Adrenal gland (tissue), 12 donors: Measurements from ENCODE around the gene PPFIA1. TPM values are rescaled to one million over a fixed set of nuclear protein-coding genes. Genes with fewer than 3 reads are reported as not detected.

Experiments used
- DNase-seq, 7 donors: peaks; one replicate each; pipeline ENCODE4 v3.0.0-alpha.2; 2019 to 2020
- H3K27ac ChIP-seq, 5 donors: fragments of 200-600 bp; sonication (generic) in 4 of 5; 1 replicate in 3 of 5; 2 replicates in 2 of 5; pipeline versions ENCODE4 v1.5.1 to v1.8.0; 2016 to 2020; ENCODE audit warnings: mild to moderate bottlenecking in 1 of 5
- H3K27me3 ChIP-seq: fragments of 200-600 bp; 2 replicates; pipeline ENCODE4 v1.8.0; 2021
- H3K36me3 ChIP-seq, 2 donors: fragments of 200-600 bp; replicated peaks in 1 of 2; 1 replicate in 1 of 2; 2 replicates in 1 of 2; pipeline versions ENCODE4 v1.5.1 to v1.8.0; 2018 to 2022
- H3K4me1 ChIP-seq, 2 donors: fragments of 200-600 bp; replicated peaks in 1 of 2; 1 replicate in 1 of 2; 2 replicates in 1 of 2; pipeline versions ENCODE4 v1.5.1 to v1.8.0; 2018 to 2021
- H3K4me3 ChIP-seq, 4 donors: fragments of 200-600 bp; sonication (generic) in 3 of 4; one replicate each; pipeline ENCODE4 v1.5.1; 2016 to 2018
- H3K9me3 ChIP-seq, 3 donors: fragments of 200-600 bp; sonication (generic) in 1 of 3; replicated peaks in 1 of 3; 1 replicate in 2 of 3; 2 replicates in 1 of 3; pipeline versions ENCODE4 v1.5.1 to v1.8.0; 2016 to 2021
- CTCF ChIP-seq, 6 experiments: fragments of 450-650 bp in 4 of 6; fragments of 200-600 bp in 2 of 6; sonication (generic) in 1 of 6; IDR thresholded peaks; 1 replicate in 5 of 6; 2 replicates in 1 of 6; pipeline versions ENCODE4 v1.5.1 to v1.8.0; 2016 to 2021; ENCODE audit warnings: antibody characterized with exemption in 6 of 6, mild to moderate bottlenecking in 2 of 6, moderate library complexity in 1 of 6
- POLR2A ChIP-seq, 2 donors: fragments of 450-650 bp; IDR thresholded peaks; one replicate each; pipeline ENCODE4 v1.6.1; 2017; ENCODE audit warnings: antibody characterized with exemption in 2 of 2, mild to moderate bottlenecking in 2 of 2, moderate library complexity in 1 of 2
- WGBS, 4 donors: extraction: QIAGEN DNeasy Blood & Tissue Kit in 2 of 4; methylation state at CpG; one replicate each; pipeline versions ENCODE4 v1.1.5 to v1.1.7; 2013 to 2017; 5-methylcytosine and 5-hydroxymethylcytosine counted together
- intact Hi-C, 2 donors: fragments of 100-400 bp; cut with DNase I; formaldehyde crosslinking; loops; one replicate each; pipeline versions ENCODE4 v1.14.1 to v1.15.0; 2022 to 2023
- polyA plus RNA-seq, 3 donors: library from polyadenylated mRNA; stranded (reverse); fragments of 200-250 nt in 2 of 3; fragments of 350-450 nt in 1 of 3; fragmentation: Illumina TruSeq in 1 of 3; extraction: RNeasy Lipid Tissue Mini Kit (QIAGEN cat#74804) in 1 of 3; gene quantifications; one replicate each; pipeline ENCODE4 v1.2.3, GENCODE V29; 2013 to 2014
- total RNA-seq, 9 donors: library from RNA; depleted of rRNA in 4 of 9; stranded (reverse); fragments of >200 nt in 4 of 9; fragments of 120-200 nt in 1 of 9; fragmentation: NEBNext Ultra II Directional in 1 of 9; extraction: Animal tissue kit (Norgen Biotek cat#: 25700) in 1 of 9; gene quantifications; one replicate each; pipeline versions ENCODE4 v1.1.0 to v1.2.4, GENCODE V29; 2013 to 2023
- donor health status: healthy with polysubstance abuse.
- donor health status: Bipolar disorder and iron deficiency.
- donor health status: DM: yes; HTN: yes; CAD: no.
- donor health status: DM: no; HTN: no; CAD: no.
- donor health status: DM: no; HTN: no; CAD: no.
- donor health status: DM: yes; HTN: yes; CAD: no.

Gene PPFIA1
- total and polyA plus RNA-seq, 12 donors, result 25.8 to 58.6 (median 35.7) TPM

- peaks cover 0 to 85% of the 10 kb centered on the region in 2 donors for H3K36me3 ChIP-seq
These were observed 150.6 kb downstream of the PPFIA1 start for GRCh38 chr11:70421123-70421522.

GRCh38 chr11:70422692-70423522 is 152.4 kb downstream of the PPFIA1 start:
- intact Hi-C loops, result no loop called here
- Histone ChIP-seq H3K4me3 (no peak overlapping the region), H3K27ac (no peak overlapping the region), H3K36me3 (peaks cover 0 to 81% of the 10 kb centered on the region in 2 donors), H3K27me3 (no peaks in the 10 kb centered on the region), H3K4me1 (no peaks in the 10 kb centered on the region), H3K9me3 (no peaks in the 10 kb centered on the region)
- DNase-seq, result no peak
- WGBS, 4 donors, result 88 to 91% (median 91%) methylated on average over 31 to 35 of the region's 35 CpGs
- TF ChIP-seq POLR2A (IDR thresholded peaks at IDR 0.05) (no peak), CTCF (IDR thresholded peaks at IDR 0.05) (no peak)

More at GRCh38 chr11:70421123-70421522, 150.6 kb downstream of the PPFIA1 start:
- Histone ChIP-seq H3K9me3 (no peaks in the 10 kb centered on the region), H3K27ac (no peak overlapping the region), H3K4me1 (no peaks in the 10 kb centered on the region), H3K4me3 (no peak overlapping the region), H3K27me3 (no peaks in the 10 kb centered on the region)
- WGBS, 4 donors, result 77 to 84% (median 82%) methylated on average over 13 of the region's 13 CpGs
- DNase-seq, result no peak
- intact Hi-C loops, result no loop called here
- TF ChIP-seq CTCF (IDR thresholded peaks at IDR 0.05), result no peak

GRCh38 chr11:70423523-70424505 is 153.3 kb downstream of the PPFIA1 start:
- Histone ChIP-seq H3K4me3 (no peak overlapping the region), H3K36me3 (peaks cover 0 to 79% of the 10 kb centered on the region in 2 donors), H3K27ac (no peak overlapping the region), H3K9me3 (no peaks in the 10 kb centered on the region), H3K4me1 (no peaks in the 10 kb centered on the region), H3K27me3 (no peaks in the 10 kb centered on the region)
- TF ChIP-seq POLR2A (IDR thresholded peaks at IDR 0.05) (no peak), CTCF (IDR thresholded peaks at IDR 0.05) (no peak)
- intact Hi-C loops, result no loop called here
- DNase-seq, result peak in 5 of 7 donors; percentile 46 to 57 (median 52)
- WGBS, 4 donors, result 81 to 89% (median 82%) methylated on average over 29 to 34 of the region's 34 CpGs

- DNase-seq, result no peak
- Histone ChIP-seq H3K27ac (no peak overlapping the region), H3K9me3 (no peaks in the 10 kb centered on the region), H3K4me1 (no peaks in the 10 kb centered on the region), H3K36me3 (peaks cover 0 to 79% of the 10 kb centered on the region in 2 donors), H3K4me3 (no peak overlapping the region), H3K27me3 (no peaks in the 10 kb centered on the region)
- TF ChIP-seq CTCF (IDR thresholded peaks at IDR 0.05) (no peak), POLR2A (IDR thresholded peaks at IDR 0.05) (no peak)
- WGBS, 4 donors, result 90 to 93% (median 92%) methylated on average over 10 to 14 of the region's 14 CpGs
- intact Hi-C loops, result no loop called here
These were observed 154.4 kb downstream of the PPFIA1 start for GRCh38 chr11:70424765-70425344.
